NCI-H2107 treated with DMSO at 0.1 percent for 48 hours (cell line): Measurements from ENCODE around the gene LRRN2.
A peak's percentile ranks its signal among the peaks of the same experiment; 100 is the strongest.

Source experiments
- DNase-seq: peaks from one replicate; lab custom pipeline; 2025; ENCODE audit not compliant: unreplicated experiment; lab: John Stamatoyannopoulos, UW

LRRN2 gene

DNA sequence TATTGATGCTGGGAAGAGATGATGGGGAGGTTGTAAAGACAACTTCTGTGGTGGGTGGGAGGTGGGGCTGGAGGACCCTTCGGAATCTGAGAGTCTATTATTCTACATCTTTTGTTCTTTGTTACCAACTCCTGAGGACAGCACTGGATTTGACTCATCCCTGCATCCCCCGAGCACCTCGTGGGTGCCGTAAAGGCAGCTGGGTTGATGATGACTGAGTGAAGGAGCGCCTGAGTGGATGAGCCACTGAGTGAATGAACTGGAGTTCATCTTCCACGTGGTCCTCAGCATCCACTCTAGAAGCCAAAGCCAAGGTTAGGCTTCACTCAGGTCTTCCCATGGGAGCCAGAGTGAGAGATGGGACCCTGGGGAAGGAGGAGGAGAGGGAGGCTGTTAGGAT is 77.6 kb downstream of the LRRN2 start:
- DNase-seq: no peak

DNA sequence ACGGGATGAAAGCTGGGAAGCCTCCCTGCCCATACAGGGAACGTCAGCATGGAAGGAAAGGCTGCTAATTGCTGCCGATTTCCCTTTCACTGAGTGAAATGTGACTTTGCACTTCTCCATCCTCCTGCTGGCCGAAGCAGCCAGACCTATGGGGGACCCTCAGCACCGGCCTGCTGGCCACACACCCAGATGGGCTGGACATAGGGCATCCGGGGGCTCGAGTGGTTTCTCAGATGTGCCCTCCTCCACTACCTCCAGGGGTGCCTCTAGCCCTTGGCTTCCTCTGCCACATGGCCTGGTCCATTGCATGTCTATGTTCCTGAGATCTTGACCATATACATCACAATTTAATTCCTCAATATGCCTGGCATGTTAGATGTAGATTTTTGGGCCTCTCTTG is 79.7 kb downstream of the LRRN2 start:
- no peak for DNase-seq

DNA sequence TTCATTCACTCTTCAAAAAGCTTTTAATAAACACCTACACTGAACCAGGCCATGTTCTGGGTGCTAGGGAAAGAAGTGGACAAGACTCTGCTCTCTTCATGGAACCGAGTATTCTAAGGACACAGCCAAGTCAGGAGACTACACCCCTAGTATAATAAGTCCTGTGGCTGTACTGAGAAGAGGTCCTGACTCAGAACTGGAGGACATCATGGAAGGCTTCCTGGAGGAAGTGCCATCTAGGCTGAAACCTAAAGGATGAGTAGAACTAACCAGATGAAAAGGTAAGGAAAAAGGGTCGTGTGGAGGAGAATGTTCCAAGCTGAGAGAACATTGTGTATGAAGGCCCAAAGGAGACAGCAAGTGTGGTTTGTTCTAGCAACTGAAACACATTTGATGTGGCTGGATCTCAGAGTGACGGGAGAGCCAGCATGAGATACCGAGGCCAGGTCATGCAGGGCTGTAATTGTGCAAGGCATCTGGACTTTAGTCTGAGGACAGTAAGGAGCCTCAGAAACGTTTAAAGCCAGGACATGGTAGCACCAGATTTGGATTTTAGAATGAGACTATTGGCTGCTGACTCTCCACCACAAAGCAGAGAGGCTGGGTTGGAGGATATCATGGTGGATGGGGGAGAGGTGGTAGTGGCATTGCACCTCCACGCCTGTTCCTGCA is 82.5 kb downstream of the LRRN2 start:
- DNase-seq: no peak

DNA sequence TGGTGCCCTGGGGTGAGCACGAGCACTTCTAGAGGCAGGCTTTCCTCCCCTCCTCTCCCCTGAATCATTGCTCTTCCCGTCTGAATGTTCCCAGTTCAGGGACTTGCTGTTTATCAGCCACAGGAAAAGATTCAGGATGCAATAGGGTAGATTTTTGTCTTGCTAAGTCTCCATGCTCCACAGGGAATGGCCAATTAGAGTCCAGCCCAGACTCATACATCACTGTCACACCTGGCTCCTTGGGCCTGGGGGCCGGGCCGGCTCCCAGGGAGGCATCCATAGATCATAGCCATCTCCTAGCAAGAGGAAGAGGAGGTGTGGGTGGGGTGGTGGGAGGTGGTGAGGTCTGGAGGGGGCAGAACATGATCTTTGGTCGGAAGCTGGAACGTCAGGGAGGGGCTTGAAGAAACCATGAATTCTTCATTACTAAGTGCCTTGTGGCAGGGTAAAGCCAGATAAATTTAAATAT is 83.4 kb downstream of the LRRN2 start:
- no peak for DNase-seq

DNA sequence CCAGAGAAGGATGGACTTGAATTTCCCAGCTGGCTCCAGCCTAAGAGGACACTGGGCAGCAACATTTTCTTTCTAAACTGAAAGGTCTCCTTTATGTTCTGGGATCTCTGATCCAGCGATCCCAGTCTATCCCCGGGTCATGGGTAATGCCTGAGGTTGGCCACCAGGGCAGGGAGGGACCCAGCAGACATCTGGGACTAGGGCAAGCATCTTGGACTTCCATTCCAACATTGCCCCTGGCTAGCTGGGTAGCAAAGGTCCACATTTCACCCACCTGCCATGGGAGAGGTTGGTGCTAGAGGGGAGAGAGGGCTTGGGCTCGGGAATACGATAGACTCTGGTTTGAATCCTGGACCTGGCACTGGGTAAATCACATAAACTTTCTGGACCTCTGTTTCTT is 84.6 kb downstream of the LRRN2 start:
- no peak for DNase-seq

DNA sequence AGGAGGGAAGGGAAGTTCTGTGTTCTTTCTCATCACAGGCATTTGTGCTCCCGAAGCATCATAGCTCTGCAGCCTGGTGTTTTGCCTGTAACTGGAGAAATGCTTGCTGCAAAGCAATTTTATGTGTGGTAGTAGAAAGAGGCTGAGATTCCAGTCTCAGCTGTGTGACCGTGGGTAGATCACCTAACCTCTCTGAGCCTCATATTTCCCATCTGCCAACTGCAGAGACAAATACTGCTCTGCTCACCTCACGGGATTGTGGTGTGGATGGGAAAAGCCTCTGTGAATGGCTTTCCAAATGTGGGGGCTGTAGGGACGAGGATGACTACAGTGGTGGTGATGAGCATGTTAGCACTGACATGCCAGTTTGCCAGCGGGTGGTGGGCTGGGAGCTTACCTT is 85.3 kb downstream of the LRRN2 start:
- no peak for DNase-seq

DNA sequence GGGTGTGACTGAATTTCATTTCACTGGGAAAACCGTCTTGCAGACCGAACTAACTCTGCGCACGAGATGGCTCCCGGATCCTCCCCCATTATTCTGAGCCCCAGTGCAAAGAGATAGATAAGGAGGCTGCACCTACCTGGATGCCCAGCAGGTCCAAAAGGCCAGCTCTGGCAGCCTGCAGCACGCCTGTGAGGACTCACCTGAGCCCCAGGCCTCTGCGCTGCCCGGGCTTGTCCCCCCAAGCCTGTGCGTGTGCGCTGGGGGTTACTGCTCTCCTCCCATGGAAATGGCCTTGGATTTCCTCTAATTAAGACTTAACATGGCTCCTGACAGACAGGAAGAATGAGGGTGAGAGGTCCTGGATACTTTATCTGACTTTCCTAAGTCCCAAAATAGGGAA is 85.9 kb downstream of the LRRN2 start:
- no peak for DNase-seq

DNA sequence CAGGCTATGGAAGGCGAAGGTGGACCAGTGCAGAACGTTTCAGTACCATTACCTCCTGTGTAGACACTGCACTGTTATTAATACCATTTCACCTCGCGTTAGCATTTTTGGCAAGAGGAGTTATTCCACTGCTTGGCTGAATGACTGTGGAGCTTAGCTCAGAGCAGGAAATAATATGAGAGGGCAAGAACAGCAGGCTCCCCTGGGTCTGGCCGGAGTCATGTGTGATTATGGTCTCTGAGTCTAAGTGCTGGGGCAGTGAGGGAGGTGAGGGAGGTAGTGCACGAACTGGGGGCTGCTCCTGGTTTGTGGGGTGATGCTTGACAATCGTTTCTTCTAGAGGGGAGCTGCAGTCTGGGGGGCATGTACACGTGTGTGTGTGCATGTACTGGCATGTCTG is 86.4 kb downstream of the LRRN2 start:
- no peak for DNase-seq

DNA sequence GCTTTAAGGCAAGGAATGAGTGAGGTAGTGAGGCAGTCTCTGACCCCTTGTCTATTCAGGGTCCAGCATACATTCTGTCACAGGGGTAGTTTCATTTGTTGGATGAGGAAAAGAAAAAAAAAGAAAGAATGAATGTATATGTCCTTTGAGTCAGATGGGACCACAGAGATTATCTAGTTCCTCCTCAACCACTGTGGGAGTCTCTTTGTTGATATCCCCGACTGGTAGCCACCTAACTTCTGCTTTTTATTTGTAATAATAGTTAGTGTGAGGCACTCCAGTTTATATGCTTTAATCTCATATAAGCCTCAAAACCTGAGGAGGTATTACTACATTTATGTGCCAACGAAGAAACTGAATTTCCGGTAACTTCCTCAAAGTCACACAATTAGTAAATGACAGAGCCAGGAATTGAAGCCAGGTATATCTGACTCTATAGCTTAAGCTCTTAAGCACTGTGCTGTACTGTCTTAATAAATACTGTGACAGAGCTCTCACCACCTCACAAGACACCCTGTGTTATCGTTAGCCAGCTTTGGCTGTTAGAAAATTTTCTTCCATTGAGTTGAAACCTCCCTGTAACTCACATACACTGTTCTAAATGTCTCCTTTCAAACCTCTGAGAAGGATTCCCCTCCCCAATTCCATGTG is 87.1 kb downstream of the LRRN2 start:
- DNase-seq: no peak

DNA sequence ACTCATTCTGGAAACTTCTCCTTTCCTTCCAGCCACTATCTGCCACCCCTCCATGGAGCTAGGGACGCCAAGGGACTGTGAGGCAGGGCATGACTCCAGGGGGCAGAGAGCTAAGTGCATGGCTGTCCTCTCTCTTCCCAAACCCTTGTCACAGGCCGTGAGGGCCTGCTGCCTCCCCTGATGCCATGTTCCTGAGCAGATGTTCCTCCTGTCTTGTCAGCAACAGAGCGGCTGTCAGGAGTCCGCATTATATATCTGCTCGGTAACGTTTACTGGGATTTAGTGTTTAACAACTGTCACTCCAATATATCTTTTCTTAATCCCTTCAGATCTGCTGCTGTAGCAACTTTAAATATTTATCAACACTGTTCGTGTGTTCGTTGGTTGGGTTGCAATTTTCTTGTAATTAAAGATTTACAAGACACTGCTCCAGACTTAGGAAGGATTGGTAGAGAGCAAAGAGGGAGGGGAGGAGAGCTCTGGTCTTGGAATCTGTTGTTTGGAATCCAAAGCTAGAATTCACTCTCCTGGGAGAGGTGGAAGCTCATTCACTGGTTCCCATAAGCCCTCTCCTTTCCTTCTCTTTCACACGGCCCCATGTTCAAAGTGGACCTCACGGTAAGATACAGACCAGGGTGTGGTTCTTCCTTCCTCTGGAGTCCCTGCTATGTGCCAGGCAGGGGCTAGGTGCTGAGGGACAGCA is 93.1 kb downstream of the LRRN2 start:
- DNase-seq: no peak

DNA sequence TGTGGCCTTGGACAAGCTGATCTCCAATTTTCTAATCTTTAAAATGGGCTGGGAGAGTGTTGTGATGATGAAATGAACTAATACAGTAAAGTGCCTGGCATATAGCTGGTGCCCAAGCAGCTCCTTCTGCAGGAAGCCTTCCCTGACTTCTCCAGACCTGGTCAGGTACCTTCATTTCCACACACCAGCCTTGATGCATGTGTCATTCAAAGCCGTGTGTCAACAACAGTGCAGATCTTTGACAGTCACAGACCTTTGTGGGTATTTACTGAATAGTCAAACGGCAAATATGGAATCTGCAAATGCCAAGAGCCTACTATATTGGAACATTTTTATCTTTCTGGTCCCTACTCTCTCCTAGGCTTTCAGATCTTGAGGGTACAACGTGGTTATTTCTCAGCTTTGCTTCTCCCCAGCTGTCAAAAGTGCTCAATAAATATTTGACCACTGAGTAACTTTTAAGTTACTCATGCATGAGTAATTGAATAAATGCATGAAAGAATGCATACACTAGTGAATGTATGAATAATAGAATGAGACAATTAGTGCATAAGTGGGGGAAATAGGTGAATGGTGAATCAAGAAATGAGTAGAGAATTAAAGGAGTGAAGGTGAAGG is 94.0 kb downstream of the LRRN2 start:
- no peak for DNase-seq

DNA sequence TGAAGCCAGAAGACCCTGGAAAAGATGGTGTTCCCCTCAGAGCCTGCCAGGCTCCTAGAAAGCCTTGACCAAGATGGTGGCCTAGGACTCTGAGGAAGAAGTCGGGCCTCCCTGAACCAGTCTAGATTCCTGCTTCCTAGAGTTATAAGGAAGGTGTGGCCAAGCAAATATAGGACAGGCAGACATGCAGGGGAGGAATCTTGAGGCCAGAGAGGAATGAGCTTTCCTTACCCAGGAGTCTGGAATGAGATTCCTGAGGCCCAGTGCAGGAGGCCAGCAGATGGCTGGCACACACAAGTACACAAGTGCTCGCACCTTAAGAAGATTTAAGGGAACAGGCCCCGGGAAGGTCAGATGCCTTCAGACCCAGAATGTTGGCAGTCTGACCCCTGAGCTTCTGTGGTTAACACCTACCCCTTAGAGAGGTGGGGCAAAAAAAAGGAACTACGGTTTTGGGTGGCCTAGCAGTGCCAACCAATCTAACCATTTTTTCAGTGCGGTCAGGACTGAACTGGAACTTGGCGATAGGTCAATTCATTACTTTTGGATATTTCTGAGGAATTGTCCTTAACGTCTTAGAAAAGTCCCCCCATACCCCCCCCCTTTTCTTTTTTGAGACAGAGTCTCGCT is 96.0 kb downstream of the LRRN2 start:
- no peak for DNase-seq

DNA sequence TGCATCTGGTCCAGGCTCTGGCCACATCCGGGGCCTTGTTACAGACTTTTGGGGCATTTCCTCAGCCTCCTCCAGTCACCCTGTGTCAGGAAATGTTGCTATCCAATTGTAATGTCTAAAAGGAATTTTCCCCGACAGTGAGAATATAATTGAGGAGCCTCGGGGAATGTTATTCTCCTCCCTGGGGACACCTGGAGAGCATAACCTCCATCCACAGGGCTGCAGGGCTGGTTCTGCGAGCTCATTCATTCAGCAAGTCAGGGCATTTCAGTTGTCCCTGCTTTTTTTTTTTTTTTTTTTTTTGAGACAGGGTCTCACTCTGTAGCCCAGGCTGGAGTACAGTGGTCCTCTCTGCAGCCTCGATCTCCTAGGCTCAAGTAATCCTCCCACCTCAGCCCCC is 96.7 kb downstream of the LRRN2 start:
- no peak for DNase-seq

DNA sequence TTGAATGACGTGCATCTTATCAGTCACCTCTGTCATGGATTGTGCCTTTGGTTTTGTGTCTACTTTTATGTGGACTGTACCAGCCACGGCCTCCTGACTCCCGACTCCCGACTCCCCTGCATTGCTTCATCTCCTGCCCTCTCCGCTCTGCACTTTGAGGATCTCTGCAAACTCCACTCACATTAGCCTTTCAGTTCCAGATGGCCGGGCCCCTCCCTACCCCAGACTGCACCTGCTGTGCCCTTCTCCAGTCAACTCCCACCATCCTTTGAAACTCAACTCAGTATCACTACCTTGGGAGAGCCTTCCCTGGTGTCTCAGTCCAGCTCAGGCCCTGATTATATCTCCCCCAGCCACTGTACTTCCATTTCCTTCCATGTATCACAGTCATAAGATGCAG is 97.9 kb downstream of the LRRN2 start:
- DNase-seq: no peak

DNA sequence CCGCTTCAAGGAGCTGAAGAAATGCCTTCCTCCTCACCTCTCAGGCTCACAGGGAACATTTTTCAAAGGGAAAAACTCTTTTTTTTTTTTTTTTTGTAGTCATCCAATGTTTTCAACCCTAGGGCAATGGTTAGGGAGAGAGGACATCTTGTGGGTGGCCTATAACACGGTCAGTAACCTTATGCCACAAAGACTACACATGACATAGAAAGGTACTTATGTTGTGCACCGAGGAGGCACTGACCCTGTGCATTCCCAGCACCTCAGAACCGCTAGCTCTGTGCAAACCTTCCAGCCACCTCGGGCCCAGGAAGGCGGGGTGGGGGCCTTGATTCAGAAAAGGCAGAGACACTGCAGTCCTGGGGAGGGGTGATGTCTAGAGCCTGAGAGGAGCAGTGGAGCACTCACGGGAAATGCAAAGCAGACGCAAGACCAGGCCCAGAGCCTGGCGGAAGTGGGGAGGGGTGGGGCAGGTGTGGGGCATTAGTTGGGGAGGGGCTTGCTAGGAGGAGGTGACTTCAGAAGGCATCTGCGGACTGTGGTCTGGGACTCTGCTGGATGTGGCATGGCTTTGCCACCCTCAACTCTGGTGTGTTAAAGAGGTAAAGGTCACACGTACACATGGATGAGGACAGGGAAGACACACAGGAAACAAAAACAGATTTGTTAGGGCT is 100.7 kb downstream of the LRRN2 start:
- DNase-seq: no peak

DNA sequence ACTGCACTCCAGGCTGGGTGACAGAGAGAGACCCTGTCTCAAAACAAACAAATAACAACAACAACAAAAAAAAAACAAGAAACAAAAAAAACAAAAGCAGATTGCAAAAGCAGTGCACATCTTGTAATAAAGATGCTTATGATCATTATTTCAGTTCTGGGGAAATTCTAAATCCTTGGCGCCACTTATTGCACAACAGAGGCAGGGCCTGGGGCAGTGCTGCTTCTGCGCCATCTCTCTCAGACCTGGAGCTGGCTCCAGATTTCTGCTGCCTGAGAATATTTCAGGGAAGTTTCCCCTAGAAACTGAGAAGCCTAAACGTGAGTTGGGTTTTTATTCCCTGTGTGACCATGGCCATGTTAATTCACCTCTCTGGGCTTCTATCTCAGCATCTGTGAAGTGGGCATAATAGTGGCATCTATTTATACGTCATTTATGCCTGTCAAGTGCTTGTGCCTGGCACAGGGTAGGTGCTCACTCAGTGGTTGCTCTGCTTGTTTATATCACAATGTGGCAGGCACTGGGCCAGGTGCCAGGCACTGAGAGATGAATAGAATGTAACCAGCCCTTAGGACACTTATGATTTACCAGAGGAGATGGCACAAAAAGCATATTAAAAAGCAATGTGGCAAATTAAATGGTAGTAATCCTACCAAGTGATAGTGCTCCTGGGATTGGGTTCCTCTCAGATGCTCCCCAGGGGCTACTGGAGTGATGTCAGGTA is 101.5 kb downstream of the LRRN2 start:
- peak; percentile 97 for DNase-seq

DNA sequence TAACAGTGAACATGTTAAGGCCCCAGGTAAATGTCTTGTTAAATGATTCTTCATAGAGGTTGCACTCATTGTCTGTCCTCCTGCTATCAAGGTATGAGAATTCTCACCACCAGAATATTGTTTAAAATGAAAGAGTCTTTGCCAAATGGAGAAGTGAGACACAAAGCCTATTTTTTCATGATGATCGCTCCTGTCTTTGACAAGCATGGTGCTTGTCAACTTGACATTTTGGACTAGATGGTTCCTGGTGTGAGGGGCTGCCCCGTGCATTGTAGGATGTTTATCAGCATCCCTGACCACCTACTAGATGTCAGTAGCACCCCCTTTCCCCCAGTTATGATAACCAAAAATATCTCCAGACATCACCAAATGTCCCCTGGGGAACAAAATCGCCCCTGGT is 103.8 kb downstream of the LRRN2 start:
- DNase-seq: no peak

DNA sequence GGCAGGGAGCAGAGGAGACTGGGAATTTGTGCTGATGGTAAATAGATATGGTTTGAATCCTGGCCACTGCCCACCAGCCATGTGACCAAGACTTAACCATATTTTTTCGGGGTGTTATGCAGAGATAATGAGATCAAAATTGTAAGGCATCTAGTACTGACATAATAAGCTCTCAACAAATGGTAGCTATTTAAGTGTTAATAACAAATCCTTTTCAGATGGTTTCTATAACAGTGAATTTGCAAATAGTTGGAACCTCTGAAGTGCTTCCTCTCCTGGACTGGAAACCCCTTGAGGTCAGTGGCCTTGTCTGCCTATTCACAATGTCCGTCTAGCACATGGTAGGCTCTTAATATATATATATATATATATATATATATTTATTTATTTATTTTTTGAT is 104.7 kb downstream of the LRRN2 start:
- no peak for DNase-seq

DNA sequence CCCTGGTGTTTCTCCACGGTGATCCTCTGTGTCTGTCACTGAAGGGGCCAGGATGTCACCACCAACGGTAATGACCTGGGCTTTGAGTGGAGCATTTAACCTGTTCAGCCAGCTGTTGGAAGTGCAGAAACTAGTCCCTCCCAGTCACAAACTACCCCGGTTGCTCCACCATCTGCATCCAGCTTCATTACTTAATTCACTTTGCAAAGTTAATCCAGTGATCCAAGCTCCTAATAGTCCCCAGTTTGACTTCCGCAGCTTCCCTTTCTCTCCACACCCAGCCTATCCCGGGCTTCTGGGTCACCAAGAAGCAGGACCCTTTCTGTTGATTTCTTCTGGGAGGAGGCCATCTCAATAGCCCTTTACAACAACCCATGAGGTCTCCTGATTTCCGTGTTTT is 105.9 kb downstream of the LRRN2 start:
- DNase-seq: no peak
